ENCODE results near the gene CYB5R2. TPM values are rescaled to one million over a fixed set of nuclear protein-coding genes. Genes with fewer than 3 reads are reported as not detected.

CYB5R2 gene
- total RNA-seq, 1 experiment from 2014 or later: 16.7 TPM

DNA sequence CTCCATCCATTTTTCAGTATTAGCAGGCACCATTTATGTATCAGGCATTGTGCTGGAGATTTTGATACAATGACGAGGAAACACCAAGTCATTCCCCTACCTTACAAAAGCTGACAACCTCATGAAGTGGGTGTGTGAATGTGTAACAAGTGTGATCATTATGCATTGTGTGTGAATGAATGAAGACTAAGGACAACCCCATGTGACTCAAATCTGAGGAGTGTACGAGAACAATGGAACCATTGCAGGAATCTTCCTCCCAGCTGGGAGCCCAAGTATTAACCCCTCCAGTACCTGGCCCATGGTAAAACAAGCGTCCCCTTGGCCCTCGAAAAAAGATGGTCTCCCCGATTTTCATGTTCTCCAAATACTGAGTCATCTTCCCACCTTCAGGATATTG lies 4.4 kb downstream of the CYB5R2 start:
- no peaks in the 10 kb centered on the region for H3K79me2 ChIP-seq (ENCODE audit: low read depth)
- CTCF ChIA-PET: interaction anchor here (0.5 kb wide), 1 partner anchor 26 kb away, joined by 6 read pairs; no protein-coding TSS in a partner anchor
- H3K9me2 ChIP-seq (ENCODE audit: insufficient read depth): no peaks in the 10 kb centered on the region
- DNase-seq: no peak
- no TSS peak for BruUV-seq (replicated peaks)
- no peaks in the 10 kb centered on the region for H4K20me1 ChIP-seq (ENCODE audit: insufficient read depth)
- no peak overlapping the region for H2AFZ ChIP-seq
- no peak overlapping the region for H3K4me3 ChIP-seq
- no peaks in the 10 kb centered on the region for H3K4me1 ChIP-seq (replicated peaks; ENCODE audit: insufficient read depth)
- H3K4me2 ChIP-seq: no peak overlapping the region
- no peaks in the 10 kb centered on the region for H3K36me3 ChIP-seq (ENCODE audit: low read depth)
- no peak for TF ChIP-seq EZH2 (IDR thresholded peaks at IDR 0.05; ENCODE audit: low read depth)
- intact Hi-C loops (cut with micrococcal nuclease; ENCODE audit: unreplicated experiment): no loop called here
- H3K27ac ChIP-seq: no peak overlapping the region
- POLR2A ChIA-PET (ENCODE audit: unreplicated experiment): no interaction called here
- no peaks in the 10 kb centered on the region for H3K9me3 ChIP-seq (ENCODE audit: insufficient read depth, low read depth)
- no peaks in the 10 kb centered on the region for H3K27me3 ChIP-seq (ENCODE audit: insufficient read depth, low read depth)
- no peaks in the 10 kb centered on the region for H3F3A ChIP-seq (ENCODE audit: insufficient read depth, low read depth)

DNA sequence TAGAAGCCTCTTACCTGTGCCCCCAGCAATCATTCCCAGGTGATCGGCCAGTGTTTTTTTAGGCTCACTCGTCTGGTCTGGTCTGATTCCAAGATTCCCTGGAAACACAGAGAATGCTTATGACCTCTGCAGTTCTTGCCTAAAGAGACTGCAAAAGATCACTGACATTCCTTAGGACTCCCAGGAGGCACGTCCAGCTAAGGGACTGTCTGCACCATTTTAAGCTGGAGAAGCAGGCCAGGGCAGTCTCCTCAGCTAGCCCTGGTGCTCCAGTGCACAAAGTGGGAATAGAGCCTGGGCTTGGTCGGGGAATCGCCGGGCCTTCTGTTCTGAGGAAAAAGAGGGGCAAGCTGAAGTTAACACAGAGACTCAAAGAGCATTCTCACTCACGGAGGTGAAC lies 4.8 kb downstream of the CYB5R2 start:
- H3K27me3 ChIP-seq (ENCODE audit: insufficient read depth, low read depth): no peaks in the 10 kb centered on the region
- no peak overlapping the region for H3K27ac ChIP-seq

DNA sequence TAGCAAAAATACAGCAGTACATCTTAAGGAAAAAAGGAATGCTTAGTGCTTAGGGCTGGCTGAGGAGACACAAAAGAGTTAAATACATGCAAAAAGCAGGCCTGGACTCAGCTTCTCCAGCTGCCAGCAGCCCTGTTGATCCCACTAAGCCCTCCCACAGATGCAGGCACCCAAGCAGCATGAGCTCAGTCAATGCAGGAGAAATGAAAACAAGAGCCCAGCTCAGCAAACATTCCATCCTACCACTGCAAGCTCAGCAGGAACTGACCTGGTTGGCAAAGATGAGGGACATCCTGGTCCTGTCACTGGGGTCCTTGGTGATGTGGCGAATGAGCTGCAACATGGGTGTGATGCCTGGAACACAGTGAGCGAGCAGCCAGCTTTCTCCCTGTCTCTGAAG lies 5.8 kb downstream of the CYB5R2 start:
- BruUV-seq (replicated peaks): no TSS peak

More for the DNA sequence above, 4.8 kb downstream of the CYB5R2 start:
- no TSS peak for BruUV-seq (replicated peaks)
- Histone ChIP-seq H3K4me1 (replicated peaks; ENCODE audit: insufficient read depth) (no peaks in the 10 kb centered on the region), H3K9me3 (ENCODE audit: insufficient read depth, low read depth) (no peaks in the 10 kb centered on the region), H3K4me2 (no peak overlapping the region), H4K20me1 (ENCODE audit: insufficient read depth) (no peaks in the 10 kb centered on the region), H3K36me3 (ENCODE audit: low read depth) (no peaks in the 10 kb centered on the region), H3F3A (ENCODE audit: insufficient read depth, low read depth) (no peaks in the 10 kb centered on the region), H2AFZ (no peak overlapping the region), H3K9me2 (ENCODE audit: insufficient read depth) (no peaks in the 10 kb centered on the region), H3K4me3 (no peak overlapping the region), H3K79me2 (ENCODE audit: low read depth) (no peaks in the 10 kb centered on the region)
- intact Hi-C loops (cut with micrococcal nuclease; ENCODE audit: unreplicated experiment): no loop called here
- no peak for TF ChIP-seq EZH2 (IDR thresholded peaks at IDR 0.05; ENCODE audit: low read depth)
- TF ChIP-seq, protein P1, sequence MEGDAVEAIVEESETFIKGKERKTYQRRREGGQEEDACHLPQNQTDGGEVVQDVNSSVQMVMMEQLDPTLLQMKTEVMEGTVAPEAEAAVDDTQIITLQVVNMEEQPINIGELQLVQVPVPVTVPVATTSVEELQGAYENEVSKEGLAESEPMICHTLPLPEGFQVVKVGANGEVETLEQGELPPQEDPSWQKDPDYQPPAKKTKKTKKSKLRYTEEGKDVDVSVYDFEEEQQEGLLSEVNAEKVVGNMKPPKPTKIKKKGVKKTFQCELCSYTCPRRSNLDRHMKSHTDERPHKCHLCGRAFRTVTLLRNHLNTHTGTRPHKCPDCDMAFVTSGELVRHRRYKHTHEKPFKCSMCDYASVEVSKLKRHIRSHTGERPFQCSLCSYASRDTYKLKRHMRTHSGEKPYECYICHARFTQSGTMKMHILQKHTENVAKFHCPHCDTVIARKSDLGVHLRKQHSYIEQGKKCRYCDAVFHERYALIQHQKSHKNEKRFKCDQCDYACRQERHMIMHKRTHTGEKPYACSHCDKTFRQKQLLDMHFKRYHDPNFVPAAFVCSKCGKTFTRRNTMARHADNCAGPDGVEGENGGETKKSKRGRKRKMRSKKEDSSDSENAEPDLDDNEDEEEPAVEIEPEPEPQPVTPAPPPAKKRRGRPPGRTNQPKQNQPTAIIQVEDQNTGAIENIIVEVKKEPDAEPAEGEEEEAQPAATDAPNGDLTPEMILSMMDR (conservative IDR thresholded peaks at IDR 0.05): no peak
- ChIA-PET CTCF (no interaction called here), POLR2A (ENCODE audit: unreplicated experiment) (no interaction called here)
- DNase-seq: no peak

More for the DNA sequence above, 5.8 kb downstream of the CYB5R2 start:
- DNase-seq: no peak
- ChIA-PET CTCF (no interaction called here), POLR2A (ENCODE audit: unreplicated experiment) (no interaction called here)
- Histone ChIP-seq H2AFZ (no peak overlapping the region), H3K79me2 (ENCODE audit: low read depth) (no peaks in the 10 kb centered on the region), H3K9me2 (ENCODE audit: insufficient read depth) (no peaks in the 10 kb centered on the region), H3K27ac (no peak overlapping the region), H3K36me3 (ENCODE audit: low read depth) (no peaks in the 10 kb centered on the region), H3K4me2 (no peak overlapping the region), H3K4me3 (no peak overlapping the region), H4K20me1 (ENCODE audit: insufficient read depth) (no peaks in the 10 kb centered on the region), H3F3A (ENCODE audit: insufficient read depth, low read depth) (no peaks in the 10 kb centered on the region), H3K4me1 (replicated peaks; ENCODE audit: insufficient read depth) (no peaks in the 10 kb centered on the region), H3K27me3 (ENCODE audit: insufficient read depth, low read depth) (no peaks in the 10 kb centered on the region), H3K9me3 (ENCODE audit: insufficient read depth, low read depth) (no peaks in the 10 kb centered on the region)
- intact Hi-C loops (cut with micrococcal nuclease; ENCODE audit: unreplicated experiment): no loop called here
- no peak for TF ChIP-seq EZH2 (IDR thresholded peaks at IDR 0.05; ENCODE audit: low read depth)
- TF ChIP-seq, protein P1 (conservative IDR thresholded peaks at IDR 0.05): no peak

Data from PC-9 (cell line).